SU-DHL-6 (cell line): Measurements from ENCODE around the gene PPP1R12A.
A peak's percentile ranks its signal among the peaks of the same experiment; 100 is the strongest.

Source experiments
- H2AFZ ChIP-seq: fragments of 200-600 bp; sonication (generic); 2 replicates; pipeline ENCODE4 v1.6.1; 2014; ENCODE audit warnings: low read depth, mild to moderate bottlenecking, moderate library complexity, mixed read lengths, antibody characterized with exemption, low read length; ENCODE audit not compliant: severe bottlenecking
- H3F3A ChIP-seq: fragments of 200-600 bp; shearing (Covaris generic); 2 replicates; pipeline ENCODE4 v1.6.0; 2016; ENCODE audit warnings: antibody characterized with exemption, mild to moderate bottlenecking; ENCODE audit not compliant: insufficient read depth
- H3K27ac ChIP-seq: fragments of 200-600 bp; sonication (generic); 2 replicates; pipeline ENCODE4 v1.5.1; 2016; ENCODE audit warnings: low read depth, mild to moderate bottlenecking, low read length, moderate library complexity, mixed read lengths
- H3K27me3 ChIP-seq: fragments of 200-600 bp; sonication (generic), shearing (Covaris generic); 2 replicates; pipeline ENCODE4 v1.6.0; 2014; ENCODE audit warnings: mild to moderate bottlenecking, low read length
- H3K36me3 ChIP-seq: fragments of 200-600 bp; sonication (generic); 2 replicates; pipeline ENCODE4 v1.6.1; 2014; ENCODE audit warnings: mild to moderate bottlenecking, low read length, mixed read lengths
- H3K4me2 ChIP-seq: fragments of 300-600, 200-600 bp; shearing (Covaris generic), sonication (generic); 2 replicates; pipeline ENCODE4 v1.6.0; 2014; ENCODE audit warnings: low read length, low read depth, mild to moderate bottlenecking; ENCODE audit not compliant: poor library complexity, severe bottlenecking
- H3K4me3 ChIP-seq: fragments of 200-600 bp; sonication (generic); 2 replicates; pipeline ENCODE4 v1.5.1; 2014; ENCODE audit warnings: antibody characterized with exemption, low read length, mild to moderate bottlenecking, mixed read lengths; ENCODE audit not compliant: insufficient read depth, poor library complexity, severe bottlenecking
- H3K79me2 ChIP-seq: fragments of 200-600 bp; sonication (generic); 2 replicates; pipeline ENCODE4 v1.6.1; 2014; ENCODE audit warnings: mild to moderate bottlenecking, low read length, moderate library complexity; ENCODE audit not compliant: insufficient read depth
- H3K9ac ChIP-seq: fragments of 200-600 bp; sonication (generic); 2 replicates; pipeline ENCODE4 v1.7.0; 2014; ENCODE audit warnings: mild to moderate bottlenecking, low read length
- H3K9me2 ChIP-seq: fragments of 200-600 bp; sonication (generic); replicated peaks from 2 replicates; pipeline ENCODE4 v1.6.1; 2014; ENCODE audit warnings: low read length; ENCODE audit not compliant: insufficient read depth
- H3K9me3 ChIP-seq: fragments of 200-600 bp; sonication (generic); 2 replicates; pipeline ENCODE4 v1.6.1; 2014; ENCODE audit warnings: low read length, mixed read lengths; ENCODE audit not compliant: insufficient read depth
- H4K20me1 ChIP-seq: fragments of 200-600 bp; sonication (generic); 2 replicates; pipeline ENCODE4 v1.6.1; 2014; ENCODE audit warnings: low read depth, mild to moderate bottlenecking, antibody characterized with exemption, low read length, moderate library complexity, mixed read lengths
- EZH2phosphoT487 ChIP-seq: fragments of 200-600 bp; sonication (generic), shearing (Covaris generic); conservative IDR thresholded peaks from 2 replicates; pipeline ENCODE4 v1.6.1; 2018; ENCODE audit warnings: mild to moderate bottlenecking, antibody characterized with exemption, low read length, moderate library complexity, mixed read lengths
- TF ChIP-seq, protein P1 (sequence below): fragments of 200-600 bp; sonication (generic); IDR thresholded peaks from one replicate; pipeline ENCODE4 v1.5.1; 2017; ENCODE audit warnings: antibody characterized with exemption, mild to moderate bottlenecking, low read length, moderate library complexity; ENCODE audit not compliant: insufficient read depth, poor library complexity, severe bottlenecking

PPP1R12A gene

DNA sequence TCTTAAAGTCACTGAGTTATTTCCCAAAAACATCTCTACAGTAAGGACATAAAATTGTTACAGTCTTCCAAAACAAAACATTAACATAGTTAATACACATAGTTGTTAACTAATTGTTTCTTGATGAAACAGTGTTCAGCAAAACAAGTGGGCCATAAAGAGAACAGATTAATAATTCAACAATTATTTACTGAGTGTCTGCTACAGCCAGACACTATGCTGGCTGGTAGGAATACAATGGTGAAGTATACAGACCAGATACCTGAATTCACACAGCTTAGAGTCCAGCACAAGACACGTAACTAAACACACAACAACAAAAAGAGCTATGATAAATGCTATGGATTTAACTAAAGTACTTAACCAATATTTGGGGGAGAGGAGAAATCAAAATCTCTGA, 47.0 kb downstream of the PPP1R12A start:
- H3F3A ChIP-seq: peaks cover 10% of the 10 kb centered on the region; the same call in 1 of the 2 replicates
- no peaks in the 10 kb centered on the region for H3K27me3 ChIP-seq
- H3K9me2 ChIP-seq: no peaks in the 10 kb centered on the region
- no peak overlapping the region for H3K9ac ChIP-seq
- no peak overlapping the region for H2AFZ ChIP-seq
- no peak overlapping the region for H3K4me3 ChIP-seq
- H4K20me1 ChIP-seq: peaks cover 41% of the 10 kb centered on the region
- H3K27ac ChIP-seq: no peak overlapping the region
- TF ChIP-seq, protein P1, sequence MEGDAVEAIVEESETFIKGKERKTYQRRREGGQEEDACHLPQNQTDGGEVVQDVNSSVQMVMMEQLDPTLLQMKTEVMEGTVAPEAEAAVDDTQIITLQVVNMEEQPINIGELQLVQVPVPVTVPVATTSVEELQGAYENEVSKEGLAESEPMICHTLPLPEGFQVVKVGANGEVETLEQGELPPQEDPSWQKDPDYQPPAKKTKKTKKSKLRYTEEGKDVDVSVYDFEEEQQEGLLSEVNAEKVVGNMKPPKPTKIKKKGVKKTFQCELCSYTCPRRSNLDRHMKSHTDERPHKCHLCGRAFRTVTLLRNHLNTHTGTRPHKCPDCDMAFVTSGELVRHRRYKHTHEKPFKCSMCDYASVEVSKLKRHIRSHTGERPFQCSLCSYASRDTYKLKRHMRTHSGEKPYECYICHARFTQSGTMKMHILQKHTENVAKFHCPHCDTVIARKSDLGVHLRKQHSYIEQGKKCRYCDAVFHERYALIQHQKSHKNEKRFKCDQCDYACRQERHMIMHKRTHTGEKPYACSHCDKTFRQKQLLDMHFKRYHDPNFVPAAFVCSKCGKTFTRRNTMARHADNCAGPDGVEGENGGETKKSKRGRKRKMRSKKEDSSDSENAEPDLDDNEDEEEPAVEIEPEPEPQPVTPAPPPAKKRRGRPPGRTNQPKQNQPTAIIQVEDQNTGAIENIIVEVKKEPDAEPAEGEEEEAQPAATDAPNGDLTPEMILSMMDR: no peak
- no peak for TF ChIP-seq EZH2phosphoT487
- no peaks in the 10 kb centered on the region for H3K9me3 ChIP-seq
- H3K4me2 ChIP-seq: no peak overlapping the region
- H3K79me2 ChIP-seq: peaks cover 99% of the 10 kb centered on the region
- H3K36me3 ChIP-seq: no peaks in the 10 kb centered on the region

DNA sequence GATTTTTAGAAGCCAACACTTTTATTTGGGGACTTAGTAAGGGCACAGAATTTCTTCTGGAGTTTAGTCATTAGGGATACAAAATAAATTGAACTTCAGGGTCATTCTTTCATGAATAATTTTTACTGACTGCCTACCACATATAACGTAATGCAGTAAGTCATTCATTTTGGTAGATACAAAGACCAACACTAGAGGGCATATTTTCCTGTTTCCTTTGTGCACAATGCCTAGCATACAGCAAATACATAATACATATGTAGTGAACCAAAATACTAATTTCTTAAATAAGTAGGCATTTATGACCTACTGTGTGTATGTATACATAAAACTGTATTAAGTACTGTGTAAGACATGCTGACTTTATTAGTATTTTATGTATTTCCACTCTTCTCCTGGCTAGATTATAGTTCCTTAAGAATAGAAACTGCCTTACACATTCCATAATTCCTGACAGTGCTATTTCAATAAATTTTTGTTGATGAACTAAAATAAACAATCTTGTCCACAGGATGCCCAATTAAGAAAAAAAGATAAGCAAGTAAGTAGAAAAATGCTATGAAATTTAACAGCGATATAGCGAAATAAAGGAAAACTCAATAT, 47.9 kb downstream of the PPP1R12A start:
- Histone ChIP-seq H3K9me3 (no peaks in the 10 kb centered on the region), H4K20me1 (peaks cover 41% of the 10 kb centered on the region), H3K79me2 (peaks cover 97% of the 10 kb centered on the region), H2AFZ (no peak overlapping the region), H3K27ac (no peak overlapping the region), H3K4me2 (no peak overlapping the region), H3K4me3 (no peak overlapping the region), H3K9me2 (no peaks in the 10 kb centered on the region), H3K27me3 (no peaks in the 10 kb centered on the region), H3K36me3 (no peaks in the 10 kb centered on the region), H3F3A (peaks cover 10% of the 10 kb centered on the region; the same call in 1 of the 2 replicates), H3K9ac (no peak overlapping the region)
- TF ChIP-seq, protein P1: peak; percentile 71
- TF ChIP-seq EZH2phosphoT487: no peak

DNA sequence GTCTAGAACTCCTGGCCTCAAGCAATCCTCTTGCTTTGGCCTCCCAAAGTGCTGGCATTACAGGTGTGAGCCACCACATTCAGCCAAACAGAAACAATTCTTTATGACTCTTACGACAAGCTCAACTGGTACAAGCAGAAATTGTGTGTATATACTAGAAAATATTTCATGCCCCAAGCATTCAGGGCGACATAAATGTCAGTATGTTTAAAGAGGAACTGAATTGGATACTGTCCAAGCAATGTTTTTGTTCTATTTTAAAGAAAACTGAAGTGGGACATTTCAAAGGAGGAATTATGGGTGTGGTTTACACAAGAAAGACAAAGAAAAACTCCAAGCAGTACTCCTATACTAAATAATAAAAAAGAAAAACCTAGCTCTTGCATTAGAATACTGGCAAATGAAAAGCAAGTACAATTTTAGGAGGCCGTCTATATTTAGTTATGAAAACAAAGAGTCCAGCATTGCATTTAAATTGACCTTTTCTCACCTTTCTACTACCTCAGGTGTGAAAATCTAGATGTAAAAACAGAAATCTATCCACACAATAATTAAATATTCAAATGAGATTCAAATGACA, 48.9 kb downstream of the PPP1R12A start:
- Histone ChIP-seq H3K27ac (no peak overlapping the region), H4K20me1 (peaks cover 39% of the 10 kb centered on the region), H3K9me2 (no peaks in the 10 kb centered on the region), H2AFZ (no peak overlapping the region), H3K4me2 (no peak overlapping the region), H3K27me3 (no peaks in the 10 kb centered on the region), H3K4me3 (no peak overlapping the region), H3K36me3 (no peaks in the 10 kb centered on the region), H3K9ac (no peak overlapping the region), H3K79me2 (peaks cover 97% of the 10 kb centered on the region), H3K9me3 (no peaks in the 10 kb centered on the region), H3F3A (peaks cover 10% of the 10 kb centered on the region; the same call in 1 of the 2 replicates)
- TF ChIP-seq EZH2phosphoT487: no peak
- TF ChIP-seq, protein P1: no peak
